MM.1S (cell line): ENCODE results near the gene EHBP1.

ENCODE experiments used
- DNase-seq: peaks from one replicate; pipeline ENCODE4 v3.0.0-alpha.2; 2015
- H2AFZ ChIP-seq: fragments of 300-600 bp; sonication (generic); 2 replicates; pipeline ENCODE4 v1.6.0; 2016; ENCODE audit warnings: antibody characterized with exemption, low read length
- H3F3A ChIP-seq: fragments of 300-600 bp; sonication (generic); 2 replicates; pipeline ENCODE4 v1.6.1; 2016; ENCODE audit warnings: mild to moderate bottlenecking, antibody characterized with exemption, low read length, moderate library complexity, mixed read lengths; ENCODE audit not compliant: insufficient read depth
- H3K27ac ChIP-seq: fragments of 300-600 bp; sonication (generic); 2 replicates; pipeline ENCODE4 v1.5.1; 2016; ENCODE audit warnings: mild to moderate bottlenecking, low read length
- H3K27me3 ChIP-seq: fragments of 300-600 bp; sonication (generic); replicated peaks from 2 replicates; pipeline ENCODE4 v1.6.0; 2016; ENCODE audit warnings: low read length; ENCODE audit not compliant: insufficient read depth
- H3K36me3 ChIP-seq: fragments of 300-600 bp; sonication (generic); replicated peaks from 2 replicates; pipeline ENCODE4 v1.6.1; 2016; ENCODE audit warnings: mild to moderate bottlenecking, low read length, mixed read lengths; ENCODE audit not compliant: insufficient read depth
- H3K4me1 ChIP-seq: fragments of 300-600 bp; sonication (generic); 2 replicates; pipeline ENCODE4 v1.6.1; 2016; ENCODE audit warnings: low read length, mixed read lengths
- H3K4me2 ChIP-seq: fragments of 300-600 bp; sonication (generic); 2 replicates; pipeline ENCODE4 v1.6.0; 2016; ENCODE audit warnings: low read depth, low read length
- H3K4me3 ChIP-seq: fragments of 300-600 bp; sonication (generic); 2 replicates; pipeline ENCODE4 v1.5.1; 2016; ENCODE audit warnings: low read length, mixed read lengths
- H3K79me2 ChIP-seq: fragments of 300-600 bp; sonication (generic); 2 replicates; pipeline ENCODE4 v1.6.1; 2016; ENCODE audit warnings: mixed run types, low read length, mixed read lengths
- H3K9ac ChIP-seq: fragments of 300-600 bp; sonication (generic); 2 replicates; pipeline ENCODE4 v1.6.1; 2016; ENCODE audit warnings: low read length, mixed read lengths
- H3K9me2 ChIP-seq: fragments of 300-600 bp; sonication (generic); replicated peaks from 2 replicates; pipeline ENCODE4 v1.6.1; 2016; ENCODE audit warnings: mild to moderate bottlenecking, low read length, mixed read lengths; ENCODE audit not compliant: insufficient read depth
- H3K9me3 ChIP-seq: fragments of 300-600 bp; sonication (generic); replicated peaks from 2 replicates; pipeline ENCODE4 v1.6.1; 2016; ENCODE audit warnings: mild to moderate bottlenecking, low read length, mixed read lengths; ENCODE audit not compliant: insufficient read depth
- H4K20me1 ChIP-seq: fragments of 300-600 bp; sonication (generic); 2 replicates; pipeline ENCODE4 v1.6.1; 2016; ENCODE audit warnings: mild to moderate bottlenecking, low read length, moderate library complexity, mixed read lengths; ENCODE audit not compliant: insufficient read depth
- EZH2 ChIP-seq: fragments of 300-600 bp; sonication (generic); optimal IDR thresholded peaks from 2 replicates; pipeline ENCODE3; 2017; ENCODE audit warnings: low read depth, mild to moderate bottlenecking, antibody characterized with exemption, low read length, mixed read lengths
- EZH2phosphoT487 ChIP-seq: fragments of 300-600 bp; sonication (generic); IDR thresholded peaks from 2 replicates; pipeline ENCODE4 v1.6.1; 2018; ENCODE audit warnings: antibody characterized with exemption, low read length
- TF ChIP-seq, protein P1 (sequence below): fragments of 300-600 bp; sonication (generic); IDR thresholded peaks from 2 replicates; pipeline ENCODE4 v1.5.1; 2016; ENCODE audit warnings: antibody characterized with exemption, low read length, mixed read lengths

Gene EHBP1

GRCh38 chr2:62665446-62665845, 40.1 kb upstream of the EHBP1 start:
- peaks cover 2% of the 10 kb centered on the region; the same call in 1 of the 2 replicates for H3K4me1 ChIP-seq
- H3K9me2 ChIP-seq = no peaks in the 10 kb centered on the region
- H3K27ac ChIP-seq = no peak overlapping the region
- H2AFZ ChIP-seq = no peak overlapping the region
- H3K4me3 ChIP-seq = no peak overlapping the region
- no peaks in the 10 kb centered on the region for H3K36me3 ChIP-seq
- H3F3A ChIP-seq = no peaks in the 10 kb centered on the region
- H4K20me1 ChIP-seq = no peaks in the 10 kb centered on the region
- no peaks in the 10 kb centered on the region; the same call in 1 of the 2 replicates for H3K27me3 ChIP-seq
- DNase-seq = no peak
- H3K9me3 ChIP-seq = no peaks in the 10 kb centered on the region
- H3K79me2 ChIP-seq = no peaks in the 10 kb centered on the region
- no peak overlapping the region for H3K4me2 ChIP-seq
- H3K9ac ChIP-seq = no peak overlapping the region
- no peak for TF ChIP-seq EZH2
- no peak for TF ChIP-seq EZH2phosphoT487
- TF ChIP-seq, protein P1, sequence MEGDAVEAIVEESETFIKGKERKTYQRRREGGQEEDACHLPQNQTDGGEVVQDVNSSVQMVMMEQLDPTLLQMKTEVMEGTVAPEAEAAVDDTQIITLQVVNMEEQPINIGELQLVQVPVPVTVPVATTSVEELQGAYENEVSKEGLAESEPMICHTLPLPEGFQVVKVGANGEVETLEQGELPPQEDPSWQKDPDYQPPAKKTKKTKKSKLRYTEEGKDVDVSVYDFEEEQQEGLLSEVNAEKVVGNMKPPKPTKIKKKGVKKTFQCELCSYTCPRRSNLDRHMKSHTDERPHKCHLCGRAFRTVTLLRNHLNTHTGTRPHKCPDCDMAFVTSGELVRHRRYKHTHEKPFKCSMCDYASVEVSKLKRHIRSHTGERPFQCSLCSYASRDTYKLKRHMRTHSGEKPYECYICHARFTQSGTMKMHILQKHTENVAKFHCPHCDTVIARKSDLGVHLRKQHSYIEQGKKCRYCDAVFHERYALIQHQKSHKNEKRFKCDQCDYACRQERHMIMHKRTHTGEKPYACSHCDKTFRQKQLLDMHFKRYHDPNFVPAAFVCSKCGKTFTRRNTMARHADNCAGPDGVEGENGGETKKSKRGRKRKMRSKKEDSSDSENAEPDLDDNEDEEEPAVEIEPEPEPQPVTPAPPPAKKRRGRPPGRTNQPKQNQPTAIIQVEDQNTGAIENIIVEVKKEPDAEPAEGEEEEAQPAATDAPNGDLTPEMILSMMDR = no peak

DNA sequence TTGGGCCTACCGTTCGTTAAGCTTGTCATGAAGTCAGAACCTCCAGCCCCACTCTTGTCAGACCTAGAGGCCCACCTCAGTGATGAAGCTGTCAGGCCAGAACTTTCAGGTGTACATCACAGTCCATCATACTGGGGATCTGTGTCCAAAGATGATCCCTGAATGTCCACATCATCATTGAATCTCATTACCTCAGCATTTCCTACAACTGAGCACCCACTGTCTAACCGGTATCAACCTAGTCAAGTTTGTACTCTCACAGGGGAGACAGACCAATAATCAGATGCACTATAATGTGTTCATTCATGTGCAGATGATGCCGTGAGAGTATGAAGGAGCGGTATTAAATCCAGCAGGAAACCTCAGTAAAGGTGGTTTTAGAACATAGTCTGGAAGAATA, 36.3 kb upstream of the EHBP1 start:
- Histone ChIP-seq H3K9me3 (no peaks in the 10 kb centered on the region), H3K27ac (no peak overlapping the region), H3K4me2 (no peak overlapping the region), H3F3A (no peaks in the 10 kb centered on the region), H3K9me2 (no peaks in the 10 kb centered on the region), H3K79me2 (no peaks in the 10 kb centered on the region), H4K20me1 (no peaks in the 10 kb centered on the region), H3K4me1 (no peaks in the 10 kb centered on the region), H3K36me3 (no peaks in the 10 kb centered on the region), H3K9ac (no peak overlapping the region), H2AFZ (no peak overlapping the region), H3K27me3 (no peaks in the 10 kb centered on the region), H3K4me3 (no peak overlapping the region)
- no peak for DNase-seq
- TF ChIP-seq EZH2phosphoT487 (no peak), EZH2 (no peak)
- TF ChIP-seq, protein P1 = no peak

- no peak overlapping the region for H2AFZ ChIP-seq
- H3F3A ChIP-seq = no peaks in the 10 kb centered on the region
- no peaks in the 10 kb centered on the region for H3K9me2 ChIP-seq
- no peak overlapping the region for H3K4me2 ChIP-seq
- H3K27ac ChIP-seq = no peak overlapping the region
- no peaks in the 10 kb centered on the region for H3K9me3 ChIP-seq
- H3K27me3 ChIP-seq = no peaks in the 10 kb centered on the region
- no peak for DNase-seq
- no peak overlapping the region for H3K4me3 ChIP-seq
- no peak for TF ChIP-seq EZH2phosphoT487
- no peak for TF ChIP-seq EZH2
- TF ChIP-seq, protein P1 = no peak
- no peaks in the 10 kb centered on the region for H3K36me3 ChIP-seq
- H3K9ac ChIP-seq = no peak overlapping the region
- H4K20me1 ChIP-seq = no peaks in the 10 kb centered on the region
- no peaks in the 10 kb centered on the region for H3K79me2 ChIP-seq
- H3K4me1 ChIP-seq = no peaks in the 10 kb centered on the region
These were observed 32.9 kb upstream of the EHBP1 start for GRCh38 chr2:62672601-62673000.

DNA sequence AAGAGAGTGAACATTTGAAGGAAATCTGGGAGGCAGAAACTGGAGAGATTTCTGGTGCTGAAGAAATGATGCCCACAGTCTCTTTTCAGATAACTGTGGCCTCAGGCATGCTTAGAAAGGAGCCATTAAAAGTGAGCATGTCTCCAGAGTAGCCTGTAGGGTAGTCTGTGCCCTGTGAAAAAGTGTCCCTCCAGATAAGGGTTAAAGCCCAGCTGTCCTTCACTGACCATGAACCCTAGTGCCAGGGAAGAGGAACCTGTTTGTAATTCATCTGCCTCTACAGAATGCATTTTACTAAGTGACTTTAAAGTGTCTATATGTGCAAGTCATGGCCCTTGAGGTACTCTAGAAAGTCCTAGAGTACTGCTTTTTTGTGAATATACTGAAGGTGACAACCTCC, 30.5 kb upstream of the EHBP1 start:
- no peaks in the 10 kb centered on the region for H3K79me2 ChIP-seq
- no peaks in the 10 kb centered on the region for H3K36me3 ChIP-seq
- no peaks in the 10 kb centered on the region for H3K27me3 ChIP-seq
- no peaks in the 10 kb centered on the region for H3K9me2 ChIP-seq
- no peak overlapping the region for H3K9ac ChIP-seq
- DNase-seq = no peak
- no peak for TF ChIP-seq EZH2phosphoT487
- TF ChIP-seq, protein P1 = no peak
- TF ChIP-seq EZH2 = no peak
- H3F3A ChIP-seq = no peaks in the 10 kb centered on the region
- H3K4me3 ChIP-seq = no peak overlapping the region
- H3K27ac ChIP-seq = no peak overlapping the region
- H4K20me1 ChIP-seq = no peaks in the 10 kb centered on the region
- H3K4me2 ChIP-seq = no peak overlapping the region
- H3K9me3 ChIP-seq = no peaks in the 10 kb centered on the region
- H2AFZ ChIP-seq = no peak overlapping the region
- no peaks in the 10 kb centered on the region for H3K4me1 ChIP-seq
